Measurements from ENCODE around the gene PPHLN1.
"Not testable (repeated sequence)": the region's sequence is repeated elsewhere in the genome, so short reads cannot be mapped to it uniquely, and the experiment has no call there.

Gene PPHLN1

DNA sequence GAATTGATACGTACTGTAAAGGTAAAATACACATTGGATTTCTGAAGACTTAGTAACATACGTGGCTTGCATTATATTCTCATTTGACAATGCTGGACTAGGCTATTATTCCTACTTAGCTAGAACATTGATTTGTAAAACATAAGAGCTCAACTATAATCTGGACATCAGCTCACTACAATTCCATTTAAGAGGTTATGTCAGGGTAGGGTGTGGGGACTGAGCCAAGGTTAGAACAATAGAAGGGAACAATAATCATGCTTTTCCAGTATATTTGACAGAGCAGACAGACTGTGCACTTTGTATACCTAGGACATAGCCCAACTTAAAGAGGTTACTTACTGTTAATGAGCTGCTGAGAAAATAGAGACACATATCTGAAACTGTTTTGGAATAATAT lies 10.9 kb upstream of the PPHLN1 start:
- in situ Hi-C loops (cut with MboI; ENCODE audit: low sequenced_read_pairs): no loop called here

GRCh38 chr12:42320796-42321195 lies 5.2 kb upstream of the PPHLN1 start:
- in situ Hi-C loops (cut with MboI; ENCODE audit: low sequenced_read_pairs): no loop called here

GRCh38 chr12:42322567-42322966 lies 3.4 kb upstream of the PPHLN1 start:
- in situ Hi-C loops (cut with MboI; ENCODE audit: low sequenced_read_pairs): no loop called here

DNA sequence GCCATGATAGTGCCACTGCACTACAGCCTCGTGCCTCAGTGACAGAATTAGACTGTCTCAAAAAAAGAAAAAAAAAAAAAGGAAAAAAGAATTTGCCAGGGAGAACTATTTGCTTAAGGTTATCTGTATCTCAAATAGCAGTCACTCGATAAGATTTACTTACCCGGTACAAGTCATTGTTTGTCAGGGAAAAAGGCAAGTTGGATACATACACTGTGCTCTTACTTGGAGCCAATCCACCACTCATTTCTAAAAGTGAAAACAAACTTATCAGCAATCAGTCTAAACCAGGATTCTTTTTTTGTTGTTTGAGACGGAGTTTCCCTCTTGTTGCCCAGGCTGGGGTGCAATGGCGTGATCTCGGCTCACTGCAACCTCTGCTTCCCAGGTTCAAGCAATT lies 2.1 kb upstream of the PPHLN1 start:
- in situ Hi-C loops (cut with MboI; ENCODE audit: low sequenced_read_pairs): no loop called here

GRCh38 chr12:42325326-42325652 lies 678 bp upstream of the PPHLN1 start:
- in situ Hi-C loops (cut with MboI; ENCODE audit: low sequenced_read_pairs): loop anchor here (25.0 kb wide), 1 partner anchor 188 kb away; the partner anchor contains the start of gene GXYLT1

DNA sequence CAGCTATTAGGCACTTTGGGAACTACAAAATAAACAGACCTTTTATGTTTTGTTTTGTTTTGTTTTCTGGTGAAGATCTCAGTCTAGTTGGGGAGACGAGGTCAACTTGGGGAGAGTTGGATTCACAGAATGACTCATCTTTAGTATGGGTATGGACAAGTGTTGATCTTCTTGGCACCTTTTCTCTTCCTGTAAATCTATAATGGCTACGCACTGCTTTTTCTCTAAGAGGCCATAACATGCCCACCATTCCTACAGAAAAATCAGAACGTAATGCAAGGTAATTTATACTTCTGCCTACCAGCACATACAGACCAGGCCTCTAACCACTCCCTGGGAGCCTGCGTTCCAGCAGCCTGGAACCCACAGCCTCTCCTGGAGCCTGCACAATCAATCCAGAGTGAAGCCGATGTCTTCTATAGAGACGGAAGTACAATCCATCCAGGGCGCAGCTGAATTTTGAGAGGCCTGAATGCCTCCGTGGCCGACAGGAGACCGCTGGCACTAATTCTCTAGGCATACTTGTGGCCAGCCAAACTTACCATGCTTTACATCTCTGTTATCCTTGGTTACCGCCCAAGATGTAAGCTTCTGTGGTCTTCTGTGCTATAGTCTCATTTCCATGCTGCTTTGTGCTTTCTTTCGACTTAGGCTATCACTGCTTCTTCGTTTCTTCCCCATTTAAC lies 717 bp downstream of the PPHLN1 start:
- in situ Hi-C loops (cut with MboI; ENCODE audit: low sequenced_read_pairs): loop anchor here (25.0 kb wide), 1 partner anchor 189 kb away; the partner anchor contains the start of gene GXYLT1

- in situ Hi-C loops (cut with MboI; ENCODE audit: low sequenced_read_pairs): loop anchor here (25.0 kb wide), 1 partner anchor 190 kb away; the partner anchor contains the start of gene GXYLT1
Measured at GRCh38 chr12:42327227-42327590, 1.2 kb downstream of the PPHLN1 start.

DNA sequence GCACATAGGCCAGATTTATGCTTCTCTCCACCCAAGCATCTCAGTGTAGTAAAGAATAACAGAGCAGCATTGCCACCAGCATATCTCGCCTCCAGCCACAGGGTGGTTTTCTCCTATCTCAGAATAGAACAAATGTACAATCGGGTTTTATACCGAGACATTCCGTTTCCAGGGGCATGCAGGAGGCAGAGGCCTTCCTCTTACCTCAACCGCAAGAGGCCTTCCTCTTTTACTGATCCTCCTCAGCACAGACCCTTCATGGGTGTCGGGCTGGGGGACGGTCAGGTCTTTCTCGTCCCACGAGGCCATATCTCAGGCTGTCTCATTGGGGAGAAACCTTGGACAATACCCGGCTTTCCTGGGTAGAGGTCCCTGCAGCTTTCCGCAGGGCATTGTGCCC lies 4.1 kb downstream of the PPHLN1 start:
- in situ Hi-C loops (cut with MboI; ENCODE audit: low sequenced_read_pairs): loop anchor here (25.0 kb wide), 1 partner anchor 193 kb away; the partner anchor contains the start of gene GXYLT1

DNA sequence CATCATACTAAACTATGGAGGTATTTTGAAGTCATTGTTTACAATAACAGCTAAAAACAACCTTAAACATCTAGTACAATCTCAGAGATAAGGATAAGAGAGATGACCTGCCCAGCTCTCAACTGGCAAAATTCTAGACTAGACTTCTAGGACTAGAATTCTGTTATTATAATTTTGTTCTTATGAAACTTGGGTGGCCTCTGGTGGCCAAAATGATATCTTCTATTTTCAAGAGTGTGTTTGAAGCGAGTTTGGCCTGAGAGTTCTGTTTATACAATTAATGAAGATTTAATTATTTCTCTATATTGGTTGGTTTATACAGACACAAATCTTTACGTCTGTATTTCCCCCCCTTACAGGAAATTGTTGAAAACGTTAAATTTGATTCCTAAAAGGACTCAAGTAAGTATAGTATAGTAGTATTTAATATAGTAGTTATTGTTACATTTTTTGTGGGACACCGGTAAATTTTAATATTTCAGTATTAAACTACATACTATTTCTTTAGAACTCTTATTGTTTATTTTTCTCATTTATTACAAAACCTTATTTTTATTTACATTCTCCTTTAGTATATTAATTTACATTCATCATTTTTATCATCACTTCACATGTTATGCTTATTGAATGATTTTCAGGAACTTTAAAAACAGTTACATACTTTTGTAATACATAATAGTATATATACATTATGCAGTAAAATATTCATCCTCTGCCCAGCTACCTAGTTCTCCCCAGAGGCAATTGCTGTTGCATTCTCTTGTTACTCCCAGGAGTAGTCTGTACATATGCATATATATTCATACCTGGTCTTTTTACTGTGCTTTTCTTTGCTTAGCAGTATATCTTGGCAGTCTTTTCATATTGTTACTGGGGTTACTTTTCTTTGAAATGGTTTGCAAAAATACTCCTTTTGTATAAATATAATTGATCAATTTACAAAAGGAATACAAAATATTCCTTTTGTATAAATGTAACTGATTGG lies 6.6 kb downstream of the PPHLN1 start:
- in situ Hi-C loops (cut with MboI; ENCODE audit: low sequenced_read_pairs): loop anchor here (25.0 kb wide), 1 partner anchor 195 kb away; the partner anchor contains the start of gene GXYLT1

- in situ Hi-C loops (cut with MboI; ENCODE audit: low sequenced_read_pairs): loop anchor here (25.0 kb wide), 1 partner anchor 199 kb away; the partner anchor contains the start of gene GXYLT1
Measured at GRCh38 chr12:42336286-42336685, 10.3 kb downstream of the PPHLN1 start.

- in situ Hi-C loops (cut with MboI; ENCODE audit: low sequenced_read_pairs): loop anchor here (25.0 kb wide), 1 partner anchor 201 kb away; the partner anchor contains the start of gene GXYLT1
Measured at GRCh38 chr12:42338280-42338679, 12.3 kb downstream of the PPHLN1 start.

GRCh38 chr12:42342028-42342427 lies 16.1 kb downstream of the PPHLN1 start:
- in situ Hi-C loops (cut with MboI; ENCODE audit: low sequenced_read_pairs): loop anchor here (25.0 kb wide), 1 partner anchor 205 kb away; the partner anchor contains the start of gene GXYLT1

DNA sequence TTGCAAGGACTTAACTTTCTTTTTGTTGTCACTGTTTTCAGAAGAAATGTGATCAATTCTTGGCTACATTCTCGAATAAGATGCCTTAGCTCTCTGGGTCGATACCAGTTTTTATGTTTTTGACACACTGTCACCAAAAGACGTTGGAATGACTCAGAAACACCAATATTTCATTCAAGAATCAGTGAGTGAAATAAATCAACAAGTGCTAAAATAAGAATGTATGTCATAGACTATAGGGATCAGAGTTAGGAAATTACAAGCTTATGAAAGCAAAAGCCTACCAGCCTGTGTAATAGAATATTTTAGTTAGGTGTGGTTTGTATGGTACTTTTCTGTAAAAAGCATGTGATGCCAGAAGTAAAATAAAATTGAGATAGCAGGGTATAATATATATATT lies 17.8 kb downstream of the PPHLN1 start:
- in situ Hi-C loops (cut with MboI; ENCODE audit: low sequenced_read_pairs): loop anchor here (25.0 kb wide), 1 partner anchor 206 kb away; the partner anchor contains the start of gene GXYLT1

- in situ Hi-C loops (cut with MboI; ENCODE audit: low sequenced_read_pairs): loop anchor here (25.0 kb wide), 1 partner anchor 209 kb away; the partner anchor contains the start of gene GXYLT1
Measured at GRCh38 chr12:42346403-42347002, 20.5 kb downstream of the PPHLN1 start.

- in situ Hi-C loops (cut with MboI; ENCODE audit: low sequenced_read_pairs): loop anchor here (25.0 kb wide), 1 partner anchor 212 kb away; the partner anchor contains the start of gene GXYLT1
Measured at GRCh38 chr12:42349119-42350020, 23.4 kb downstream of the PPHLN1 start.

GRCh38 chr12:42350021-42350407 lies 24.0 kb downstream of the PPHLN1 start:
- in situ Hi-C loops (cut with MboI; ENCODE audit: low sequenced_read_pairs): not testable (repeated sequence)

DNA sequence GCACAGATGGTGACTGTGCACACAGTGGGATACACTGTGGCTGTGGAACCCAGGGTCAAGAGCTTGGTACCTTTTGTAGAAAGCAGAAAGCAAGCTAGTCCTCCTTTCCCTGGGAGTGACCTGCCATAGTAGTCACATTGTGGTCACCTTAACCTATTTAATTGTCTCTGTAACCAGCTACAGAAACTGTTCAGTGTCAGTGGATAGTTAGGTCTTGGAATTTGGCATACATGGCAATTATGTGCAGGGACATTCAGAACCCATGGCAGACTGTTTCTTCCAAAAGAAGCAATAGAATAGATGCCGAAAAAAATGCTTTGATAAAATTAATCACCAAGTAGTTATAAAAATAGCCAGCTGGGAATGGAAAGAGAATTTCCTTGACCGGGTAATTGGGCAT lies 30.4 kb downstream of the PPHLN1 start:
- in situ Hi-C loops (cut with MboI; ENCODE audit: low sequenced_read_pairs): no loop called here

DNA sequence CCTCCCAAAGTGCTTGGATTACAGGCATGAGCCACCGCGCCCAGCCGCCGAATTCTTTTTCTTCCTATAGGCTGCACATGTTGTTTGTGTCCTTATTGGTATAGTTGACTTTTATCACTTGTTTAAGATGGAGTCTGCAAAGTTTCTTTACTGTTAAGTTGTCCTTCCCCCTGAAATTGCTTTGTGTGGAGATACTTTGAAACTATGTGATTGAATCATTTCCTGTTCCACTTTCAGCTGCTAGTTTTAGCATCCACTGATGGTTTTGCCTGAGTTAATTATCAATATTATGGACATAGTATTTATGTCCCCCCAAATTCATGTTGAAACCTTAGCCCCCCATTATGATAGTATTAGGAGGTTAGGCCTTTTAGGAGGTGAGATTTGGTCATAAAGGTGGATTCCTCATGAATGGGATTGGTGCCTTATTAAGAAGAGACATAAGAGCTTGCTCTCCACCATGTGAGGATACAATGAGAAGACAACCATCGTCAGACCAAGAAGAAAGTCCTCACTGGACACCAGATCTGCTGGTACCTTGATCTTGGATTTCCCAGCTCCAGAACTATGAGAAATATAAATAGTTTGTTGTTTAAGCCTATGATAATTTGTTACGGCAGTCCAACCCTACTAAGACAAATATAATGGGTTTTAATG lies 34.9 kb downstream of the PPHLN1 start:
- in situ Hi-C loops (cut with MboI; ENCODE audit: low sequenced_read_pairs): no loop called here

DNA sequence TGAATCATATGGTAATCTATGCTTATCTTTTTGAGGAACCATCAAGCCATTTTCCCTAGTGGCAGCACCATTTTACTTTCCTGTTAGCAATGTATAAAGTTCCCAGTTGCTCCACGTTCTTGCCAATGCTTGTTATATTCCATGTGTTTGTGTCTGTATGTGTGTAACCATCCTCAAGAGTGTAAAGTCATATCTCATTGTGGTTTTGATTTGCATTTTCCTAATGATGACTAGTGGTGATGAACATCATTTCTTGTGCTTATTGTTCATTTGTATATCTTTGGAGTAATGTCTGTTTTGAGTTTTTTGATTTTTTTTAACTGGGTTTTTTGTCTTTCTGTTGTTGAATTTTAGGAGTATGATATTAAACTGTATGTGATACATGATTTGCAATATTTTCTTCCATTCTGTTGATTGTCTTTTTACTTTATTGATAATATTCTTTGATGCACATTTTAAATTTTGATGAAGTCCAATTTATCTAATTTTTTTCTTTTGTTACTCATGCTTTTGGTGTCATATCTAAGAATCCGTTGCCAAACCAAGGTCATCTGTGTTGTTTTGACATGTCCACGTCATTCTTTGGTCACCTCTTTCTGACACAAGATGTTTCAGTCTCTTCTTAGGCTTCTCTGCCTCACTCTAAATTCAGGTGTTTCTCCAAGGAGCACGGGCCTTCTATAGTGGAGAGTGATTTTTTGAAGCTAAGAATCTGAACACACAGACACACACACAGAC lies 36.1 kb downstream of the PPHLN1 start:
- in situ Hi-C loops (cut with MboI; ENCODE audit: low sequenced_read_pairs): no loop called here

All from HL-60/S4 treated with phorbol 12-myristate 13-acetate at 8.2 ng/mL for 4 days and 3 days (cell line).